Measurements from ENCODE around the gene HOXD12. TPM values are rescaled to one million over a fixed set of nuclear protein-coding genes. Genes with fewer than 3 reads are reported as not detected.
A peak's percentile ranks its signal among the peaks of the same experiment; 100 is the strongest.

Gene HOXD12
- total RNA-seq, 4 donors from 2014 or later, result not detected

GRCh38 chr2:176131848-176132158, 32.2 kb downstream of the HOXD12 start:
- peaks cover 100% of the 10 kb centered on the region for H3K27me3 ChIP-seq
- H3K36me3 ChIP-seq, result no peaks in the 10 kb centered on the region
- peaks cover 0 to 54% (median 13%) of the 10 kb centered on the region in 3 donors for H3K4me1 ChIP-seq
- peak overlapping the region in 1 of 2 donors; percentile 57 for H3K4me3 ChIP-seq
- peak overlapping the region in 1 of 4 donors; percentile 84 for H3K27ac ChIP-seq
- no peak for ATAC-seq
- no peaks in the 10 kb centered on the region for H3K9me3 ChIP-seq
- TF ChIP-seq CTCF (IDR thresholded peaks at IDR 0.05), result no peak
- WGBS, 2 donors (ENCODE audit: low coverage in 1 of 2), result 28 to 33% methylated on average over 4 of the region's 4 CpGs

- peaks cover 100% of the 10 kb centered on the region for H3K27me3 ChIP-seq
- H3K4me1 ChIP-seq, result peaks cover 0 to 50% (median 15%) of the 10 kb centered on the region in 3 donors
- TF ChIP-seq POLR2AphosphoS5 (IDR thresholded peaks at IDR 0.05), result no peak
- TF ChIP-seq POLR2A (IDR thresholded peaks at IDR 0.05), result no peak
- TF ChIP-seq EP300 (IDR thresholded peaks at IDR 0.05), result no peak
- no peak for TF ChIP-seq CTCF (IDR thresholded peaks at IDR 0.05)
- 13 to 16% methylated on average over 22 to 28 of the region's 33 CpGs for WGBS, 2 donors (ENCODE audit: low coverage in 1 of 2)
- H3K27ac ChIP-seq, result peak overlapping the region in 2 of 4 donors; percentile 31 to 33
- H3K36me3 ChIP-seq, result no peaks in the 10 kb centered on the region
- H3K9me3 ChIP-seq, result no peaks in the 10 kb centered on the region
- no peak for ATAC-seq
- peak overlapping the region in 1 of 2 donors; percentile 21 for H3K4me3 ChIP-seq
Observed at GRCh38 chr2:176132205-176133171, 32.9 kb downstream of the HOXD12 start.

- H3K4me3 ChIP-seq, result no peak overlapping the region
- H3K9me3 ChIP-seq, result no peaks in the 10 kb centered on the region
- peaks cover 0 to 45% (median 15%) of the 10 kb centered on the region in 3 donors for H3K4me1 ChIP-seq
- peaks cover 100% of the 10 kb centered on the region for H3K27me3 ChIP-seq
- no peaks in the 10 kb centered on the region for H3K36me3 ChIP-seq
- TF ChIP-seq CTCF (IDR thresholded peaks at IDR 0.05) (no peak), EP300 (IDR thresholded peaks at IDR 0.05) (no peak), POLR2AphosphoS5 (IDR thresholded peaks at IDR 0.05) (no peak), POLR2A (IDR thresholded peaks at IDR 0.05) (no peak)
- no peak overlapping the region for H3K27ac ChIP-seq
- ATAC-seq, result no peak
Observed at GRCh38 chr2:176133389-176133788, 33.8 kb downstream of the HOXD12 start.

GRCh38 chr2:176134035-176134434, 34.4 kb downstream of the HOXD12 start:
- Histone ChIP-seq H3K4me1 (peaks cover 0 to 40% (median 15%) of the 10 kb centered on the region in 3 donors), H3K9me3 (no peaks in the 10 kb centered on the region), H3K36me3 (no peaks in the 10 kb centered on the region), H3K4me3 (no peak overlapping the region), H3K27me3 (peaks cover 100% of the 10 kb centered on the region), H3K27ac (no peak overlapping the region)
- TF ChIP-seq EP300 (IDR thresholded peaks at IDR 0.05) (no peak), POLR2A (IDR thresholded peaks at IDR 0.05) (no peak), CTCF (IDR thresholded peaks at IDR 0.05) (no peak), POLR2AphosphoS5 (IDR thresholded peaks at IDR 0.05) (no peak)
- 19 to 27% methylated on average over 4 of the region's 4 CpGs for WGBS, 2 donors (ENCODE audit: low coverage in 1 of 2)
- no peak for ATAC-seq

GRCh38 chr2:176135035-176135440, 35.4 kb downstream of the HOXD12 start:
- Histone ChIP-seq H3K36me3 (no peaks in the 10 kb centered on the region), H3K27me3 (peaks cover 100% of the 10 kb centered on the region), H3K4me1 (peaks cover 0 to 40% (median 15%) of the 10 kb centered on the region in 3 donors), H3K9me3 (no peaks in the 10 kb centered on the region), H3K27ac (peak overlapping the region in 3 of 4 donors; percentile 35 to 75 (median 63)), H3K4me3 (no peak overlapping the region)
- no peak for ATAC-seq
- TF ChIP-seq EP300 (IDR thresholded peaks at IDR 0.05) (no peak), POLR2A (IDR thresholded peaks at IDR 0.05) (no peak), CTCF (IDR thresholded peaks at IDR 0.05) (no peak)

All from gastroesophageal sphincter (tissue), 4 donors.